Lower leg skin (tissue), 3 donors: ENCODE results near the gene KRR1.

Experiments
- POLR2A ChIP-seq, 2 donors: fragments of 450-650 bp; IDR thresholded peaks; one replicate each; pipeline ENCODE4 v1.6.1; 2016 to 2017; ENCODE audit warnings: antibody characterized with exemption in 2 of 2, mild to moderate bottlenecking in 1 of 2, moderate library complexity in 1 of 2
- TF ChIP-seq, protein P1 (sequence below), 3 donors: fragments of 450-650 bp; IDR thresholded peaks; one replicate each; pipeline ENCODE4 v1.5.1; 2016; ENCODE audit warnings: antibody characterized with exemption in 3 of 3, mild to moderate bottlenecking in 3 of 3, moderate library complexity in 2 of 3

DNA sequence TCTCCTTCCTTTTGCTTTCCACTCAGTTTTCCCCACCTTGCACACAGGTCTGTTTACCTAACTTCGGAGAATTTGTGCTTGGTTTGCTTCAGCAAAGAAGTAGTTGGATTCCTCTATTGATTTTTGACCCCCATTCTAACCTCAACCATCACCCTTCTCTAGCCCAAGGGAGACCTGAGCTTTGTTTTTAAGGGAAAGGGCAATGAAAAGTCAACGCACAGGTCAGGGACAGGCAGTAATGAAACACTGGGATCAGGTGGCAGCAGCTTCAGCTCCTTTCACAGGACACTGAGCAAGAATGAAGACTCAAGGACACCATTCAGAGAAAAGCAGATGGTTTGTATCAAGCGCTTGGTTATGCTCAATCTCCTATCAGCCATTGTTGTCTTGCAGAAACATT lies 46.9 kb upstream of the KRR1 start:
- TF ChIP-seq, protein P1, sequence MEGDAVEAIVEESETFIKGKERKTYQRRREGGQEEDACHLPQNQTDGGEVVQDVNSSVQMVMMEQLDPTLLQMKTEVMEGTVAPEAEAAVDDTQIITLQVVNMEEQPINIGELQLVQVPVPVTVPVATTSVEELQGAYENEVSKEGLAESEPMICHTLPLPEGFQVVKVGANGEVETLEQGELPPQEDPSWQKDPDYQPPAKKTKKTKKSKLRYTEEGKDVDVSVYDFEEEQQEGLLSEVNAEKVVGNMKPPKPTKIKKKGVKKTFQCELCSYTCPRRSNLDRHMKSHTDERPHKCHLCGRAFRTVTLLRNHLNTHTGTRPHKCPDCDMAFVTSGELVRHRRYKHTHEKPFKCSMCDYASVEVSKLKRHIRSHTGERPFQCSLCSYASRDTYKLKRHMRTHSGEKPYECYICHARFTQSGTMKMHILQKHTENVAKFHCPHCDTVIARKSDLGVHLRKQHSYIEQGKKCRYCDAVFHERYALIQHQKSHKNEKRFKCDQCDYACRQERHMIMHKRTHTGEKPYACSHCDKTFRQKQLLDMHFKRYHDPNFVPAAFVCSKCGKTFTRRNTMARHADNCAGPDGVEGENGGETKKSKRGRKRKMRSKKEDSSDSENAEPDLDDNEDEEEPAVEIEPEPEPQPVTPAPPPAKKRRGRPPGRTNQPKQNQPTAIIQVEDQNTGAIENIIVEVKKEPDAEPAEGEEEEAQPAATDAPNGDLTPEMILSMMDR (IDR thresholded peaks at IDR 0.05): no peak
- no peak for TF ChIP-seq POLR2A (IDR thresholded peaks at IDR 0.05)
